H1 (cell line): Measurements from ENCODE around the gene VPS26A. TPM values are rescaled to one million over a fixed set of nuclear protein-coding genes. Genes with fewer than 3 reads are reported as not detected.

ENCODE experiments used
- CTCF ChIA-PET: fragments of 300-600 bp; sonication (Branson Sonifier 250); formaldehyde crosslinking; loops from one replicate; lab custom pipeline; 2021; ENCODE audit not compliant: partially characterized antibody; lab: Charles Lee
- POLR2A ChIA-PET: fragments of 300-600 bp; sonication (Branson Sonifier 250); formaldehyde crosslinking; loops from one replicate; lab custom pipeline; 2021; ENCODE audit warnings: inconsistent platforms; ENCODE audit not compliant: partially characterized antibody; lab: Charles Lee
- DNase-seq, 2 experiments: peaks; one replicate each; pipeline versions ENCODE4 v3.0.0 to v3.0.0-alpha.2; 2010 to 2022; ENCODE audit warnings: low spot score in 2 of 2, low read depth in 1 of 2, mixed read lengths in 1 of 2
- FAIRE-seq: peaks from 2 replicates; lab custom pipeline; 2011; peaks lifted over from hg19 to GRCh38; lab: Jason Lieb, UNC
- H2AFZ ChIP-seq: 2 replicates; pipeline ENCODE4 v1.8.1; 2012; ENCODE audit warnings: low read length, inconsistent platforms
- H2AK5ac ChIP-seq: 2 replicates; pipeline ENCODE4 v1.6.1; 2013; ENCODE audit warnings: low read depth, low read length
- H2BK120ac ChIP-seq: replicated peaks from 2 replicates; pipeline ENCODE3; 2013; ENCODE audit warnings: low read depth, low read length, inconsistent platforms
- H2BK12ac ChIP-seq: 2 replicates; pipeline ENCODE4 v1.6.1; 2013; ENCODE audit warnings: low read depth, low read length
- H2BK15ac ChIP-seq: 2 replicates; pipeline ENCODE4 v1.6.1; 2013; ENCODE audit warnings: low read length
- H2BK20ac ChIP-seq: 2 replicates; pipeline ENCODE4 v1.6.1; 2013; ENCODE audit warnings: low read length
- H2BK5ac ChIP-seq: 2 replicates; pipeline ENCODE4 v1.6.1; 2013; ENCODE audit warnings: low read depth, low read length
- H3K14ac ChIP-seq: 2 replicates; pipeline ENCODE4 v1.6.1; 2013; ENCODE audit warnings: inconsistent platforms; ENCODE audit not compliant: insufficient read length
- H3K18ac ChIP-seq: 2 replicates; pipeline ENCODE4 v1.6.1; 2013; ENCODE audit warnings: low read length; ENCODE audit errors: extremely low read depth
- H3K23ac ChIP-seq: 2 replicates; pipeline ENCODE4 v1.6.1; 2013; ENCODE audit warnings: inconsistent platforms; ENCODE audit not compliant: insufficient read length
- H3K23me2 ChIP-seq: 2 replicates; pipeline ENCODE4 v1.6.1; 2013; ENCODE audit warnings: low read depth, low read length
- H3K27ac ChIP-seq: 2 replicates; pipeline ENCODE4 v1.6.1; 2011; ENCODE audit warnings: low read depth, low read length, inconsistent platforms
- H3K27me3 ChIP-seq, 4 experiments: replicated peaks in 1 of 4; 1 replicate in 1 of 4; 2 replicates in 3 of 4; pipeline versions ENCODE4 v1.6.1 to v1.8.1; 2011 to 2013; ENCODE audit warnings: low read length in 3 of 4, mild to moderate bottlenecking in 3 of 4, inconsistent platforms in 2 of 4, mixed read lengths in 2 of 4, moderate library complexity in 1 of 4; ENCODE audit not compliant: control insufficient read depth in 3 of 4, insufficient read depth in 3 of 4; ENCODE audit errors: extremely low read depth in 1 of 4
- H3K36me3 ChIP-seq, 4 experiments: 2 replicates each; pipeline versions ENCODE4 v1.6.1 to v1.8.1; 2011 to 2013; ENCODE audit warnings: mild to moderate bottlenecking in 4 of 4, low read length in 3 of 4, moderate library complexity in 2 of 4, control low read depth in 1 of 4, inconsistent platforms in 1 of 4; ENCODE audit not compliant: insufficient read depth in 4 of 4, control insufficient read depth in 2 of 4
- H3K4ac ChIP-seq: replicated peaks from 2 replicates; pipeline ENCODE3; 2013; ENCODE audit warnings: low read length, low read depth, mixed read lengths, inconsistent platforms; ENCODE audit not compliant: insufficient read length
- H3K4me1 ChIP-seq, 4 experiments: replicated peaks in 1 of 4; 1 replicate in 1 of 4; 2 replicates in 3 of 4; pipeline versions ENCODE4 v1.6.1 to v1.8.1; 2011 to 2013; ENCODE audit warnings: low read length in 3 of 4, inconsistent platforms in 2 of 4, mixed read lengths in 1 of 4; ENCODE audit not compliant: insufficient read depth in 4 of 4, control insufficient read depth in 3 of 4
- H3K4me2 ChIP-seq, 2 experiments: 2 replicates each; pipeline versions ENCODE4 v1.6.1 to v1.8.1; 2011 to 2013; ENCODE audit warnings: low read depth in 2 of 2, low read length in 2 of 2, control low read depth in 1 of 2, inconsistent platforms in 1 of 2, mild to moderate bottlenecking in 1 of 2; ENCODE audit not compliant: insufficient read depth in 1 of 2
- H3K4me3 ChIP-seq, 4 experiments: fragments of 200-600, 300-600 bp in 1 of 4; sonication (generic), shearing (Covaris generic), sonication (Bioruptor Twin) in 1 of 4; 2 replicates each; pipeline versions ENCODE4 v1.5.1 to v1.8.1; 2011 to 2016; ENCODE audit warnings: low read length in 4 of 4, low read depth in 3 of 4, control low read depth in 2 of 4, inconsistent platforms in 2 of 4, mild to moderate bottlenecking in 2 of 4, mixed read lengths in 1 of 4, moderate library complexity in 1 of 4; ENCODE audit not compliant: insufficient read depth in 2 of 4; ENCODE audit errors: extremely low read depth in 1 of 4
- H3K56ac ChIP-seq: replicated peaks from 2 replicates; pipeline ENCODE3; 2013; ENCODE audit warnings: low read depth, mild to moderate bottlenecking, mixed read lengths, low read length, inconsistent platforms; ENCODE audit not compliant: insufficient read length
- H3K79me1 ChIP-seq: 2 replicates; pipeline ENCODE4 v1.6.1; 2013; ENCODE audit warnings: low read depth, low read length, control low read depth
- H3K79me2 ChIP-seq, 2 experiments: 2 replicates each; pipeline versions ENCODE4 v1.6.1 to v1.8.1; 2012 to 2013; ENCODE audit warnings: low read length in 2 of 2, mild to moderate bottlenecking in 2 of 2, inconsistent platforms in 1 of 2; ENCODE audit not compliant: insufficient read depth in 2 of 2, control insufficient read depth in 1 of 2
- H3K9ac ChIP-seq, 4 experiments: replicated peaks in 1 of 4; 1 replicate in 1 of 4; 2 replicates in 3 of 4; pipeline versions ENCODE4 v1.6.1 to v1.8.1; 2011 to 2013; ENCODE audit warnings: low read depth in 3 of 4, low read length in 3 of 4, control low read depth in 2 of 4, mild to moderate bottlenecking in 2 of 4, moderate library complexity in 2 of 4, inconsistent platforms in 1 of 4; ENCODE audit errors: extremely low read depth in 1 of 4
- H3K9me3 ChIP-seq, 2 experiments: 2 replicates each; pipeline versions ENCODE4 v1.6.1 to v1.8.1; 2012 to 2013; ENCODE audit warnings: mild to moderate bottlenecking in 2 of 2, moderate library complexity in 2 of 2, control low read depth in 1 of 2, inconsistent platforms in 1 of 2, low read depth in 1 of 2, low read length in 1 of 2, mixed read lengths in 1 of 2; ENCODE audit not compliant: insufficient read depth in 2 of 2
- H4K20me1 ChIP-seq, 2 experiments: replicated peaks in 1 of 2; 2 replicates each; pipeline versions ENCODE3 to v1.8.1; 2011 to 2013; ENCODE audit warnings: inconsistent platforms in 2 of 2, low read length in 2 of 2, mild to moderate bottlenecking in 1 of 2; ENCODE audit not compliant: insufficient read depth in 2 of 2, control insufficient read depth in 1 of 2
- H4K5ac ChIP-seq: 2 replicates; pipeline ENCODE4 v1.6.1; 2013; ENCODE audit warnings: low read length, low read depth, mixed read lengths, inconsistent platforms; ENCODE audit not compliant: insufficient read length
- H4K8ac ChIP-seq: 2 replicates; pipeline ENCODE4 v1.8.0; 2013; ENCODE audit warnings: mild to moderate bottlenecking, moderate library complexity, low read length, inconsistent platforms; ENCODE audit not compliant: insufficient read depth; ENCODE audit errors: extremely low read depth
- H4K91ac ChIP-seq: replicated peaks from 2 replicates; pipeline ENCODE3; 2013; ENCODE audit warnings: low read length, mixed read lengths, inconsistent platforms; ENCODE audit not compliant: insufficient read length
- CTCF ChIP-seq, 3 experiments: IDR thresholded peaks; 1 replicate in 2 of 3; 2 replicates in 1 of 3; pipeline versions ENCODE4 v1.5.1 to v1.6.1; 2011; ENCODE audit warnings: low read length in 3 of 3, mild to moderate bottlenecking in 3 of 3, inconsistent platforms in 2 of 3, low read depth in 1 of 3, moderate library complexity in 1 of 3; ENCODE audit not compliant: insufficient read depth in 1 of 3; ENCODE audit errors: control extremely low read depth in 1 of 3
- RAD21 ChIP-seq, 2 experiments: IDR thresholded peaks in 1 of 2; conservative IDR thresholded peaks in 1 of 2; 2 replicates each; pipeline ENCODE4 v1.6.1; 2011; ENCODE audit warnings: low read depth in 2 of 2, low read length in 2 of 2, improper control_type of control experiment in 1 of 2, inconsistent platforms in 1 of 2, mild to moderate bottlenecking in 1 of 2, moderate library complexity in 1 of 2
- RXRA ChIP-seq: IDR thresholded peaks from 2 replicates; pipeline ENCODE4 v1.6.1; 2011; ENCODE audit warnings: low read depth, mild to moderate bottlenecking, low read length, moderate library complexity; ENCODE audit not compliant: insufficient read depth
- SIN3A ChIP-seq, 2 experiments: IDR thresholded peaks in 1 of 2; conservative IDR thresholded peaks in 1 of 2; 2 replicates each; pipeline ENCODE4 v1.6.1; 2011 to 2012; ENCODE audit warnings: low read length in 2 of 2, improper control_type of control experiment in 1 of 2, low read depth in 1 of 2, mild to moderate bottlenecking in 1 of 2
- TBP ChIP-seq: IDR thresholded peaks from 2 replicates; pipeline ENCODE4 v1.6.1; 2011; ENCODE audit warnings: low read depth, low read length, improper control_type of control experiment
- WGBS, 2 experiments: shearing (Covaris generic) in 1 of 2; methylation state at CpG; one replicate each; pipeline versions ENCODE4 v1.1.6 to v1.1.7; 2013 to 2015; ENCODE audit warnings: low lambda C conversion rate in 2 of 2, mixed read lengths in 2 of 2, inconsistent platforms in 1 of 2, low coverage in 1 of 2, missing lambda C conversion rate in 1 of 2; ENCODE audit not compliant: insufficient replicate concordance in 2 of 2, insufficient coverage in 1 of 2, insufficient read length in 1 of 2; ENCODE audit errors: extremely low coverage in 1 of 2, missing lambda C conversion rate in 1 of 2; 5-methylcytosine and 5-hydroxymethylcytosine counted together
- polyA plus RNA-seq, 7 experiments: library from polyadenylated mRNA; depleted of rRNA in 3 of 7; stranded (reverse) in 5 of 7; unstranded in 2 of 7; fragments of >200 nt in 5 of 7; fragments of 200-250 nt in 2 of 7; gene quantifications; 1 replicate in 5 of 7; 2 replicates in 1 of 7; 4 replicates in 1 of 7; pipeline versions ENCODE4 v1.2.1 to v1.2.3, GENCODE V29; 2011 to 2013; ENCODE audit warnings: missing spikeins in 2 of 7, mixed read lengths in 2 of 7
- total RNA-seq: library from RNA; stranded (reverse); fragmentation: NEBNext Ultra II Directional; extraction: Animal tissue kit (Norgen Biotek cat#: 25700); gene quantifications from 2 replicates; pipeline ENCODE4 v1.2.1, GENCODE V29; 2021

VPS26A gene
- total and polyA plus RNA-seq, 2 of the 8 experiments (the other 6 are each of a cell fraction or from before 2014, with no cell fraction given), result 10.7 to 44.8 TPM

- Histone ChIP-seq H2BK12ac (no peak overlapping the region), H2BK15ac (0 out of 2 replicates have a peak overlapping the region, but pooled peaks have one; percentile 88), H2AFZ (peak overlapping the region; percentile 83; the same call in 1 of the 2 replicates), H3K4me3 (no peak overlapping the region), H3K9me3 (no peaks in the 10 kb centered on the region), H3K23me2 (no peaks in the 10 kb centered on the region), H3K4me1 (no peaks in the 10 kb centered on the region), H3K14ac (no peak overlapping the region), H3K36me3 (no peaks in the 10 kb centered on the region), H4K5ac (no peak overlapping the region), H3K23ac (no peak overlapping the region), H3K79me2 (no peaks in the 10 kb centered on the region), H3K9ac (no peak overlapping the region), H3K27me3 (no peaks in the 10 kb centered on the region), H2BK5ac (no peak overlapping the region), H3K27ac (no peak overlapping the region), H3K79me1 (no peaks in the 10 kb centered on the region), H2BK20ac (no peak overlapping the region), H4K91ac (no peak overlapping the region), H4K20me1 (no peaks in the 10 kb centered on the region), H3K56ac (no peak overlapping the region), H4K8ac (0 out of 2 replicates have a peak overlapping the region, but pooled peaks have one; percentile 90), H3K4ac (peak overlapping the region; percentile 78), H3K4me2 (no peak overlapping the region), H3K18ac (no peak overlapping the region), H2AK5ac (no peak overlapping the region), H2BK120ac (no peak overlapping the region)
- no peak for TF ChIP-seq SIN3A (conservative IDR thresholded peaks at IDR 0.05 in 1 of 2, IDR thresholded peaks at IDR 0.05 in 1 of 2; ENCODE audit: low read depth in 1 of 2, low read length in 2 of 2)
- TF ChIP-seq RAD21 (IDR thresholded peaks at IDR 0.05 in 1 of 2, conservative IDR thresholded peaks at IDR 0.05 in 1 of 2; ENCODE audit: low read depth in 2 of 2, low read length in 2 of 2), result peak; percentile 85 to 88
- peak; percentile 20; the same call in 1 of the 2 replicates for TF ChIP-seq TBP
- peak in 2 of 3 experiments; percentile 72 to 73; a peak in 3 of 4 replicates for TF ChIP-seq CTCF (IDR thresholded peaks at IDR 0.05; ENCODE audit: control extremely low read depth in 1 of 3, insufficient read depth in 1 of 3, low read depth in 1 of 3, low read length in 3 of 3)
- no peak for TF ChIP-seq RXRA
- ChIA-PET POLR2A (interaction anchor here (1.1 kb wide), 1 partner anchor 95 kb away, joined by 3 read pairs; no protein-coding TSS in a partner anchor), CTCF (interaction anchor here (0.6 to 5.6 kb wide), 47 partner anchors 8 to 700 kb away, joined by 3 to 47 read pairs (median 4); partner anchors contain the start of gene KIFBP)
- 51% methylated on average over 17 of the region's 17 CpGs; no CpG with 5 or more reads in 1 of the 2 experiments for WGBS, 2 experiments
- peak in 1 of 2 experiments; percentile 84 for DNase-seq
- FAIRE-seq, result peak; percentile 80
These were observed 30.8 kb upstream of the VPS26A start for GRCh38 chr10:69092959-69093850.
